NCI-H748 (cell line): ENCODE results near the gene RLN3.

ENCODE experiments used
- DNase-seq: peaks from one replicate; lab custom pipeline; 2025; ENCODE audit not compliant: unreplicated experiment; lab: John Stamatoyannopoulos, UW

Gene RLN3

GRCh38 chr19:14027856-14028450, at the start of gene RLN3:
TSS of gene RLN3 (plus strand) at chr19:14028148. CDS start at chr19:14028205, 57 bp downstream.
- no peak for DNase-seq

DNA sequence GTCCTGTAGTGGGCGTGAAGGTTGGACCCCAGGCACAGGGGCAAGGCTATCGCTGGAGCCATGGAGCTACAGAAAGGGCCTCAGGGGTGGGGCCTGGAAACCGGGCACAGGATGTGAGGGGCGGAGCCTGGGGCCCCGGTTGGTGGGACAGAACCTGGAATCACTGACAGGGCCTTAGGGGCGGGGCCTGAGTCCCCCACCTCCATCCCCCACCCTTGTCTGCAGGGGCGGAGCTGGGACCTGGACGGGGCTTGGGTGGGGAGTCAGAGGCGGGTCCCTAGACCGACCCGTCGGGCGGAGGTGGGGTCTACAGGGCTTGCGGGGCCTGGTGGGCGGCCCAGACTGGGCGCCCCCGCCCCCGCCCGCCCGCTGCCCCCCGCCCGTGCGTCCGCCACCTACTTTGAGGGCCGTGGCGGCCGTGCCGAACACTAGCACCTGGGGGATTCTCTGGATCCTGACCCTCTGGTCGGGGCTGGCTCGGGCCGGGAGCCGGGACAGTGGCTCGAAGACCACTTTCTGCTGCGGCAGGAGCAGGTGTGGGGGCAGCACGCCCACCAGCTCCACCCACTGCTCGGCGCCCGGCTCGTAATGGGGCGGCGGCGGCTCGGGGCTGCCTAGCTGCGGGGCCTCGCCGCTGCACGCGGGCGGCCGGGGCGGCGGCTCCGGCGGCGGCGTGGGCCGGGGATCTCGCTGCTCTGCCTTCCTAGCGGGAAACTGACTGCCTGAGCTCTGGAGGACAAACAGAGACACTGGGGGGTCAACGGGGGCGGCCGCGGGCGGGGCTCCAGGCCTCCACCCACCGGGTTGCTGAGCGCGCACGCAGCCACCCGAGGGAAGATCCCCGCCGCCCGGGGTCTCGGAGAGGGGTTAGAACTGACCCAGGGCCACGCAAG, 49.4 kb upstream of the RLN3 start:
- DNase-seq, result peak; percentile 91

DNA sequence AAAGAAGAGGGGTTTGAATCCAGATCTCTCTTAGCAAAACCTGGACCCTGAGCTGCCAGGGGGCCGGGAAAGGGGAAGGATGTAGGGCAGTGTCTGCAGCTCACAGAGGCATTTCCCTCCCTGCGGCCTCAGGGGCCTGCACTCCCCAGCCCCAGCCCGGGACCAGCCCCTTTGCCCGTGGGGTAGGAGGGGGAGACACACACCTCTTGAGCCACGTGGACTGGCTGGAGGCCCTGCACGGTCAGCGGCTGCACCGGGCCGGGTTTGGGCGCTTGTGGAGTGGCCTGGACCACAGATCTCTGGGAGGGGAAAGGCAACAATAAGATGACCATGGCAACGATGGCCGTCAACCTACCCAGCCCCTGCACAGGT, 48.7 kb upstream of the RLN3 start:
- peak; percentile 21 for DNase-seq

- DNase-seq, result no peak
Observed at GRCh38 chr19:13979686-13980085, 48.3 kb upstream of the RLN3 start.

DNA sequence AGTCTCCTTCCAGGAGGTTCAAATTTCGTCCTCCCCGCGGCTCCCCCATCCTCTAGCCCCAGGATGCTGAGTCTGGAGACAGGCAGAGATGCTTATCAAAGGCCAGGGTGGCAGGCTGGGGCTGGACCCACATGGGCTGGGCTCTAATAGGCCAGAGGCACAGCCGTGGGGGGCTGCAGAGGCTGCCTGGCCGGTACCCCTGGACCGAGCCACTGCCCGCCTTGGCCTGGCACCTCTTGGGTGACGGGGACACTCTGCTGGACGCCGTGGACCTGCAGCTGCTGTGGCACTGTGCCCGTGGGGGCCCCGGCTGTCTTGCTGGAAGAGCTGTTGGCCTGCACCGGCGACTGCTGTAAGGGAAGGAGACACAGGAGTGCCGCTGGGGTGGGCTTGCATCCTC, 47.6 kb upstream of the RLN3 start:
- no peak for DNase-seq

DNA sequence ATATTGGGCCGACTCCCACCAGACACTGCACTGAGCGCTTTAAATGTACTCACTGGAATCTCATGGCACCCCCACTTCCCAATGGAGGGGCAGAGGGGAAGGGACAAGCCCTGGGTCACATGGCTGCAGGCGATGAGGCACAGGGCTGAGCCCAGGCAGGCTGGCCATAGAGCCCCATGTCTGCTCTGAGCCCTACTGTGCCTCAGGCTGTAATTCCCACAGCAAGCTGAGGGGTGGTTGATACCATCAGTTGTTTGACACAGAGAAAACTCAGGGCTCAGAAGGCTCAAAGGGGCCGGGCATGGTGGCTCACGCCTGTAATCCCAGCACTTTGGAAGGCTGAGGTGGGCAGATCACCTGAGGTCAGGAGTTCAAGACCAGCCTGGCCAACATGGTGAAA, 46.9 kb upstream of the RLN3 start:
- DNase-seq, result no peak

- DNase-seq, result no peak
Observed at GRCh38 chr19:13981467-13981866, 46.5 kb upstream of the RLN3 start.

DNA sequence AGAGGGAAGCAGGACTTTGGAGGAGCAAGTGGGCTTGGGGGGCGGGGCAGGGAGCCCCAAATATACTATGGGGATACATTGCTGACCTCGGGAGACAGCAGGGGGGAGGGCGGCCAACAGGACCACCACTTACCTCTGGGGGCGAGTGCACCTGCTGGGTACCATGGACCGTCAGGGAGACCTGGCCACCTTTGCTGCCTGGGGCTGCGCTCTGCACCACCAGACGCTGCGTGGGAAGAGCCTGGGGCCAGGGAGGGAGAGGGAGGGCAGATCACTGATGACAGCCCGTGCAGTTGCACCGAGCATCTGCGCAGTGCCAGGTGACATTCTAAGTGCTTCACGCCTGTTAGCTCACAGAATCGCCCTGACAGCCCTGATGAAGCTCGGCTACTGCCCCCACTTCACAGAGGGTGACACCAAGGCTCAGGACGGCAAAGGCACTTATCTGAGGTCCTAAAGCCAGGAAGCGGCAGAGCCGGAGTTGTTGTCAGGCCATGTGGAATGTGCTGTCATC, 45.9 kb upstream of the RLN3 start:
- DNase-seq, result no peak

DNA sequence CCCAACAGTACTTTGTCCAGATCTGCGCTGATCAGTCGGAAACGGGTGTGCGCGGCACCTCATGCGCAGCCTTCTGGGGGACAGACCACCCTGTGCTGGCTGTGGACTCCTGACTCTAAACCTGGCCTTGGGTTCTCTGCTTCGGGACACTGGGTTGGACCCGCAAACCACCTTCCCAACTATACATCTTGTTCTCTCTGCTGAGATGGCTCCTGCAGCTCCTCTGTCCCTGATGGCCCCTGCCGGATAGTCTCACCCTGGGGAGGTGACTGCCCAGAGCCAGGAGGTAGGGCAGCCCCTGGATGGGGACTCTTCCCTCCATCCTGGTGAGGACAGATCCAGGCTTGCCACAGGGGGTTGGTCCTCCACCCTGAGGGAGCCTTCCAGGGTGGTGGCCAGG, 45.2 kb upstream of the RLN3 start:
- no peak for DNase-seq

DNA sequence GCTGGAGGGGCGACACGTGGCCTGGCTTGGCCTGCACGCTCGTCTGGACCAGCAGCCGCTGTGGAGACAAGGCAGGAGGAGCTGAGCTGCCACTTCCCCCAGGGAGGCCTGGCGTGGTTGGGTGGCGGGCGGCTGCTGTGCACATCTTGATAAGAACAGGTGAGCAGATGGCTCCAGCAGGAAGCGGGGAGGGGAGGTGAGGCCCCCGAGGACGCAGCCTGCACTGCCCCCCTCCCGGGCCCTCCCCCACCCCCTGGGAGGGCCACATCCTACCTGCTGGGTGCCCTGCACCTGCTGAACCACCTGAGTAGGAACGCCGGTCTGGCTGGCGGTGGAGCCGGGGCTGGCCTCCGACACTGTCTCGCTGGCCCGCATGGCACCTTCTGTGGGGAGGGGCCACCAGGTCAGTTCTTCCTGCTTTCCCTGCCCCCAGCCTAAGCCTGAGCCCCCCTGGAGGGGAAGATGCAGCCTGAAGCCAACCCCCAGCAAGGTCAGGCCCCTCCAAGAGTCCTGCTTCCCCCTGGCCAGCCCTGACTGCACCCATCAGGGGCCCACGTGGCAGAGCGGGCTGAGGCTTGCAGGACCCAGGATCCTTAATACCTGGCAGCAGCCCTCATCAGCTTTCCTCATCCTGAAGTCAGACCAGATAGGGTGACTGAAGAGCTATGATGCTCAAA, 44.6 kb upstream of the RLN3 start:
- no peak for DNase-seq

DNA sequence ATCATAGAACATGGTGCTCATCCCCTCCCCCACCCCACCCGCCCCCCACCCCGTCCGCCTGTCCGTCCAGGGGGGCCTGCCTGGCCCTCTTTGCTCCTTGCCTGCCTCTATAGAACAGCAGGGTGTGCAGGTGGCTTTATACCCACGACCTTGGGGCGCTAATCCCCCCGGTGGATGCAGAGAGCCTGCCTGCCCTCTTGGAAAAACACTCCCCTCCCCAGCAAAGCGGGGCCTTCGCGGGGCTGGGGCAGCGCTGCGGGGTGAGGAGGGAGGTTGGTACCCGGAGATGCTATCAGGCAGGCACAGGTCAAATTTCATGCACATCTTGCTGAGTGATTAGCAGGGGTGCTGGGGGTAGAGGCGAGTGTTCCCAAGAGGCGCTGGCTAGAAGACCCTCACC, 43.8 kb upstream of the RLN3 start:
- DNase-seq, result no peak

DNA sequence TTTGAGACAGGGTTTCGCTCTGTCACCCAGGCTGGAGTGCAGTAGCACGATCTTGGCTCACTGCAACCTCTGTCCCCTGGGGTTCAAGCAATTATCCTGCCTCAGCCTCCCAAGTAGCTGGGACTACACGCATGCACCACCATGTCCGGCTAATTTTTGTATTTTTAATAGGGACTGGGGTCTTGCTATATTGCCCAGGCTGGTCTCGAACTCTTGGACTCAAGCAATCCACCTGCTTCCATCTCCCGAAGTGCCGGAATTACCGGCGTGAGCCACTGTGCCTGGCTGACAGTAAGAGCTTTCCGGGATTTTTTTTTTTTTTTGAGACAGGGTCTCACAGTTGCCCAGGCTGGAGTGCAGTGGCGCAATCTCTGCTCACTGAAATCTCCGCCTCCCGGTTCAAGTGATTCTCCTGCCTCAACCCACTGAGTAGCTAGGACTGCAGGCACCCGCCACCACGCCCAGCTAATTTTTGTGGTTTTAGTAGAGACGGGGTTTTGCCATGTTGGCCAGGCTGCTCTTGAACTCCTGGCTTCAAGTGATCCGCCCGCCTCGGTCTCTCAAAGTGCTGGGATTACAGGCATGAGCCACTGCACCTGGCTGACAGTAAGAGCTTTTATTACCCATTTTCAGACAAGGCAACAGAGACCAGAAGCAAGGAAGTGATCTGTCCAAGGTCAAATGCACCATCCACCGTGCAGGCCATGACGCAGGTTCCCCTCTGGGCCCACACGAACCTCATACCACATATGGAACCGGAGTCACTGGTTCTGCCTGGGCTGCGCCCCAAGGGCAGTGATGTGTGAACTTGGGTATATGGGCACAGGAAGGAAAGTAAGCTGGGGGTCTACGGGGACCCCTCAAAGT, 42.8 kb upstream of the RLN3 start:
- DNase-seq, result no peak

- no peak for DNase-seq
Observed at GRCh38 chr19:13985771-13986347, 42.1 kb upstream of the RLN3 start.

- DNase-seq, result no peak
Observed at GRCh38 chr19:13986348-13986904, 41.5 kb upstream of the RLN3 start.

- no peak for DNase-seq
Observed at GRCh38 chr19:13987101-13987890, 40.7 kb upstream of the RLN3 start.

DNA sequence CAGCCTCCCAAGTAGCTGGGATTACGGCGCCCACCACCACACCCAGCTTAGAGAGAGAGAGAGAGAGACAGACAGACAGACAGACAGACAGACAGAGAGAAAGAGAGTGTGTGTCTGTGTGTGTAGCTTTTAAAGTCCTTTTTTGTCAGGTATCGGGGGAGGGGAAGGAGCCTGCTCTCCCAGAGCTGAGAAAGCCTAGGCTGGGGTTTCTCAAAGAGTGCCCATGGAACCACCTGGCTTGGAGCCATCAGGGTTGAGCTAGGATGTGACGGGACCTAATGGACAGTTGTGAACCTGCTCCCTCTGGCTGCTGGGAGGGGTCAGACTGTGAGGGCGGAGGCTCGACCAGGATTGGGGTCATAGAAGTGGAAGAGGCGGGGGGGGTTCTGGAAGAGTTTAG, 38.5 kb upstream of the RLN3 start:
- no peak for DNase-seq

DNA sequence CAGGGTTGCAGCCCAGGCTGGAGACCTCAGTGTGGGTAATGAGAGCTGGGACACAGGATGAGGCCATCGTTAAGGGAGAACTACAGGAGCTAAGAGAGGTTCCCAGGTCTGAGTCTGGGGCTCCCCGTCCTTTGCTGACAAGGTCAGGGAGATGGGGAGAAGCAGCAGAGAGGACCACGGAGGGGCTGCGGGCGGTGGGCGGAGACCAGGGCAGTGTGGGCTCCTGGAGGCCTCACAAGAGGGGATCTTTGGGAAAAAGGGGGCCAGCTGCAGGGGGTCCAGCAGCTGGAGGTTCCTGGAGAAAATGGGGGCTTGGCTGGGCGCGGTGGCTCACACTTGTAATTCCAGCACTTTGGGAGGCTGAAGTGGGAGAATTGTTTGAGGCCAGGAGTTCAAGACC, 37.9 kb upstream of the RLN3 start:
- no peak for DNase-seq

- no peak for DNase-seq
Observed at GRCh38 chr19:13992025-13992424, 35.9 kb upstream of the RLN3 start.

- DNase-seq, result no peak
Observed at GRCh38 chr19:13993590-13994300, 34.2 kb upstream of the RLN3 start.
